Measurements from ENCODE around the gene LDB2.

Gene LDB2

DNA sequence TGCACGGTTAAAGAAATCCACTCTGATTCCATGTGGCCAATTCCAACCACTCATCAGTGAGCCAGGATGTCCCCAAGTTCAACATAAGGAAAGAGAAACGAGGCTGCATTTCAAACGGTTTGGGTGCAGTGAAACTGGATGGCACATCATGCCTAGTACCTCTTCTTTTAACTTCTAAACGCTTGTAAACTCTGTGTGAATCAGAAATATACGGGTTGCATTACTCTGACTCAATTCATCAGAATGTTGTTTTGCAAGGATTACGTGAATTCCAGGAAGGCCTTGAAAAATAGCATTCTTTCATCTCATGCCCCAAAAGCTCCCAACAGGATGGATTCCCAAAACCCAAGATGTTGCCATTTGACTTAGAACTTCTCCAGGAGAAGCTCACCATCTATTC, 270.4 kb downstream of the LDB2 start:
- TF ChIP-seq, protein P1, sequence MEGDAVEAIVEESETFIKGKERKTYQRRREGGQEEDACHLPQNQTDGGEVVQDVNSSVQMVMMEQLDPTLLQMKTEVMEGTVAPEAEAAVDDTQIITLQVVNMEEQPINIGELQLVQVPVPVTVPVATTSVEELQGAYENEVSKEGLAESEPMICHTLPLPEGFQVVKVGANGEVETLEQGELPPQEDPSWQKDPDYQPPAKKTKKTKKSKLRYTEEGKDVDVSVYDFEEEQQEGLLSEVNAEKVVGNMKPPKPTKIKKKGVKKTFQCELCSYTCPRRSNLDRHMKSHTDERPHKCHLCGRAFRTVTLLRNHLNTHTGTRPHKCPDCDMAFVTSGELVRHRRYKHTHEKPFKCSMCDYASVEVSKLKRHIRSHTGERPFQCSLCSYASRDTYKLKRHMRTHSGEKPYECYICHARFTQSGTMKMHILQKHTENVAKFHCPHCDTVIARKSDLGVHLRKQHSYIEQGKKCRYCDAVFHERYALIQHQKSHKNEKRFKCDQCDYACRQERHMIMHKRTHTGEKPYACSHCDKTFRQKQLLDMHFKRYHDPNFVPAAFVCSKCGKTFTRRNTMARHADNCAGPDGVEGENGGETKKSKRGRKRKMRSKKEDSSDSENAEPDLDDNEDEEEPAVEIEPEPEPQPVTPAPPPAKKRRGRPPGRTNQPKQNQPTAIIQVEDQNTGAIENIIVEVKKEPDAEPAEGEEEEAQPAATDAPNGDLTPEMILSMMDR (IDR thresholded peaks at IDR 0.05; ENCODE audit: low read depth, low read length): no peak
- DNase-seq (ENCODE audit: low read depth, low spot score): peak; percentile 86
- in situ Hi-C loops (cut with HindIII; ENCODE audit: low sequenced_read_pairs): no loop called here
- no peak overlapping the region for H3K4me3 ChIP-seq (ENCODE audit: low read depth, low read length)

DNA sequence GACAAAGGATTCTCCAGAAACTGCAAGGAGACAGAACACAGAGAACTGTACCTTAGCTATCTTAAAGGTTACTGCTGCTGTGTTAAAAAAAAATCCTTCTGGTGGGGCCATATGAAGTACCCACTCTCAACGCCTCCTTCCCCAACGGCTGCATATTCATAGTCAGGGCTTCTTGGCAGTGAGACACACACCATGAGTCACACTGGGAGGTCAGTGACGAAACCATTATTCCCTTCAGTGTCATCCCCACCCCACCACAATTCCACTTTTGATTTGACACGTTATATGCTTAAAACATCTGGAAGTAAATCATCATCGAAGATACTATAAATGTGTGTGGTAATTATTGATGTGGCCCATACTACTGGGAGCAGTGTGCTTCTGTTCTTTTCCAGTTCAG, 271.5 kb downstream of the LDB2 start:
- in situ Hi-C loops (cut with HindIII; ENCODE audit: low sequenced_read_pairs): no loop called here
- peak; percentile 89 for DNase-seq (ENCODE audit: low read depth, low spot score)
- H3K4me3 ChIP-seq (ENCODE audit: low read depth, low read length): no peak overlapping the region
- TF ChIP-seq, protein P1 (IDR thresholded peaks at IDR 0.05; ENCODE audit: low read depth, low read length): no peak

DNA sequence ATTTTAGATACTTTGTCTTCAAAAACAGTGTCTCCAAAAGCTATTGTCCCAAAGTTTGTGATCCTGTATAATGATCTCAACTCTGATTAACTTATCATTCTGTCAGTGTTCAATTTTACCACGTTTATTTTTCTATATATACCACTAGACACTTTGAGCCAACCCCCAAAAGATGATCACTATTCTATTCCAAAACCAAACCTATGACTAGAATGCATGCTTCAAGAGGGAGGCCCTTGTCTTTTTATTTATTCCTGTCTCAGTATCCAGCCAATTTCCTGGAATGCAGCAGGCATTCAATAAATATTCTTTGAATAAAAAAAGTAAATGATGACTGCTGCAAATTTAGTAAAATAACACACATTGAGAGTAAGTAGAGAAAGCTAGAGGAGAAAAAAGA, 275.6 kb downstream of the LDB2 start:
- in situ Hi-C loops (cut with HindIII; ENCODE audit: low sequenced_read_pairs): no loop called here
- no peak for DNase-seq (ENCODE audit: low read depth, low spot score)
- TF ChIP-seq, protein P1 (IDR thresholded peaks at IDR 0.05; ENCODE audit: low read depth, low read length): no peak
- H3K4me3 ChIP-seq (ENCODE audit: low read depth, low read length): no peak overlapping the region

DNA sequence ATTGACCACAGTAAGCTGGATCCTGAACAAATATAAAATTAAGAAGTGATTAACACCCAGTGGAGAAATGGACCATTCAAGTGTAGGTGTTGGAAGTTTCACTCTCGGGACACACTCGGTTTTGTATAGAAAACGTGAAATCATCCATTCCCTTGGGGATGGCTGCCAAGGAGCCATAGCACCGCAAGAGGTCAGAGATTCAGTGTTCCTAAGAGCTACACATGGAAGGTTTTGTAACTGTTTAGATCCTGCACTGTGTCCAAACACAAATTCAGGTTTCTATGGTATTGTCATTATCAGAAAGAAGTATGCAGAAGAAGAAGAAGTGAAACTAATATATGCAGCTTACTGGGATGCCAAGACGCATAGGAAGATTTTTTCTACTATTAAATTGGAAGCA, 281.0 kb downstream of the LDB2 start:
- in situ Hi-C loops (cut with HindIII; ENCODE audit: low sequenced_read_pairs): no loop called here
- peak; percentile 56 for DNase-seq (ENCODE audit: low read depth, low spot score)
- TF ChIP-seq, protein P1 (IDR thresholded peaks at IDR 0.05; ENCODE audit: low read depth, low read length): no peak
- no peak overlapping the region for H3K4me3 ChIP-seq (ENCODE audit: low read depth, low read length)

DNA sequence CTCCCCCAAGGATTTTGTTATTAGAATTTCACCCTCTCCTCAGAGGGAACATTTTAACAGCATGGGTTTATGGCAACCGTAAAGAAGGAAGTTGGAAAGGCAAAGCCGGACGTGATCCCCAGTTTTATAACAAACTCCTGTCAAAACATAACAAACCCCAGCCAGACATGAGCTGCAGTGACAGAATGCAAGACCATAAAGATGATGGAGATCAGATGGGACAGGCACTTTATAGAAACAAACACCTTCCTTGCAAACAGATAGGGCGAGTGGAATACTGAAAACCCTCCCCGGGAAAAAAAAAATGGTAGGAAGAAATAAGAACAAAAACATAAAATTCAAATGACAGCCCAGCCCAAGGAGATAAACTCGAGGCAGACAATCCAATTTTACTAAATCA, 281.4 kb downstream of the LDB2 start:
- no peak for DNase-seq (ENCODE audit: low read depth, low spot score)
- TF ChIP-seq, protein P1 (IDR thresholded peaks at IDR 0.05; ENCODE audit: low read depth, low read length): no peak
- in situ Hi-C loops (cut with HindIII; ENCODE audit: low sequenced_read_pairs): no loop called here
- H3K4me3 ChIP-seq (ENCODE audit: low read depth, low read length): no peak overlapping the region

DNA sequence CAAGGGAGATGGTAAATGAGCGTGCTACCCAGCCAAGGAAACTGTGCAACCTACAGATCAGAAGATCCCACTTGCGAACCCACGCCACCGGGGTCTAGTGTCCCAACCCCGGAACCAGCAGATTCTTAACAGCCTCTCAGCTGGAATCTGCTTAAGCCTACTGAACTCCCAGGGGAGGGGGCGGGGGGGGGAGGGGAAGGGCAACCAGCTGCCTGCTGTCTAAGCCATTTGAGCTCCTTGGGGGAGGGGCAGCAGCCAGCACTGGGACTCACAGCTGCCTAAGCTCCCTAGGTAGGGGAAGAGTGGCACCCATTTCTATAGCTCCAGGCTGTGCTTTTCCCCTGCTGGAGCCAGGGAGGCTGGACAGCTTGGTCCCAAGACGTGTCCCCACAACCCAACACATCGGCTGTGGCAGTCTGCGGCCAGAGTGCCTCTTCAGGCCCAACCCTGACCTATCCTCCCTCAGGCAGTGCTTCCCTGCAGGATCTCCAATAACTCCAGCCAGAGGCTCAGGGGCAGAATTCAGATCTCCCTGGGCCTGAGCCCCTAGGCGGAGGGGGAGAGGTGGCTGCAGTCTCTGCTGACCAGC, 289.2 kb downstream of the LDB2 start:
- in situ Hi-C loops (cut with HindIII; ENCODE audit: low sequenced_read_pairs): no loop called here
- no peak for DNase-seq (ENCODE audit: low read depth, low spot score)
- no peak overlapping the region for H3K4me3 ChIP-seq (ENCODE audit: low read depth, low read length)
- TF ChIP-seq, protein P1 (IDR thresholded peaks at IDR 0.05; ENCODE audit: low read depth, low read length): no peak
